OCI-M2 (cell line): ENCODE measurements around the gene TYROBP.
"Not testable (repeated sequence)": the region's sequence is repeated elsewhere in the genome, so short reads cannot be mapped to it uniquely, and the experiment has no call there.

Experiments used
- DNase-seq: peaks from one replicate; lab custom pipeline; 2025; ENCODE audit not compliant: unreplicated experiment; lab: John Stamatoyannopoulos, UW

The TYROBP gene

GRCh38 chr19:35932291-35932936 lies 24.3 kb upstream of the TYROBP start:
- no peak for DNase-seq

DNA sequence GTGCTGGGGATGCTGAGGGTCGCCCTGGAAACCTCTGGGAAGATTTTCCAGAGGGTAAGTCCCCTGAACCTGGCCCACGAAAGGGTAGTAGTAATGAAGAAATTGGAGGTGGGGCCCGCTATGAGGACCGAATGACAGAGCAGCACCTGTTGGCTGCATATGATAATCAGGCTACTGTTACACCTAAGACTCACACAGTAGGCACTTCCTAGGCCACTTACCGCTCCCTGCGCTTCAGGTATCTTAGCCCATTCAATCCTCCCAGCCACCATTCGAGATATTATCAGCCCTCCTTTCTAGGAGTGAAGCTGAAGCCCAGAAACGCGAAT lies 23.7 kb upstream of the TYROBP start:
- no peak for DNase-seq

- DNase-seq = peak; percentile 100
These were observed 23.2 kb upstream of the TYROBP start for GRCh38 chr19:35931161-35931873.

DNA sequence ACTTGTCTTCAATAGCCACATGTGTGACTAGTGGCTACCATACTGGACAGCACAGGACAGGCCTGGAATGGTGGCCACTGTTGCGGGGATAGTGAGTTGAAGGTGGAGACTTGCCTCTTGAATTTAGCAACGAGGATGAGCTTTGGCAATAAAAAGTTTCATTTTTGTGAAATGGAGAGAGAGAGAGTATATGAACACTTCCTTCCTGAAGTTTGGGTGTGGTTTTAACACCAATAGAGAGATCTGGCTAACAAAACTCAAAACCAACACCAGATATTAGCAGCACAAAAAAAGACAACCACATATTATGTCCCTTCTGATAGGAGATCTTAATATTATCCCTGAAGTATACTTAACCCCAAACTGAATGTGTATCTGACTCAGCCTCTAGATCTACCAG lies 21.8 kb upstream of the TYROBP start:
- no peak for DNase-seq

DNA sequence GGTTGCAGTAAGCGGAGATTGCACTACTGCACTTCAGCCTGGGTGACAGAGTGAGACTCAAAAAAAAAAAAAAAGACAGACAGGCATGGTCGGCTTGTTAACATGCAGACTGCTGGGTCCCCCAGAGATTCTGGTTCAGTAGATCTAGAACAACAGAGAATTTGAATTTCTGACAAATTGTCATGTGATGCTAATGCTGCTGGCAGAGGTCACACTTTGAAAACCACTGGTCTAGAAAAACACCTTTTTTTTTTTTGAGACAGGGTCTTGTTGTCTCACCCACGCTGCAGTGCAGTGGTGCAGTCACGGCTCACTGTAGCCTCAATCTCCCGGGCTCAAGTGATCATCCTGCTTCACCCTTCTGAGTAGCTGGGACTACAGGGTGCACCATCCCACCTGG lies 20.4 kb upstream of the TYROBP start:
- no peak for DNase-seq

DNA sequence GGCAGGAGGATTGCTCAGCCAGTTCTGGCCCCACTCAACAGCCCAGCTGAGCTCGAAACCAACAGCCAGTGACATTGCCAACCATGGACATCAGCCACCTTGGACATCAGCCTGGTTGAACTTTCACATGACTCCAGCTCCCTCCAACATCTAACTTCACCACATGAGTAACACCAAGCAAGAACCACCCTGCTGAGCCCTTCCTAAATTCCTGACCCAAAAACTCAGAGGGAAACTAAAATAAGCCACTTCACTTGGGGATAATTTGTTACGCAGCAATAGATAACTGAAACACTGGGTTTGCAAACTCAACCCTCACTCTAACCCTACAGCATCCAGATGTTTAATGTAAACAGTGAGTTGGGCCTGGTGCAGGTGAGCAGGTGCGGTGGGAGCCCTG lies 17.4 kb upstream of the TYROBP start:
- DNase-seq = no peak

DNA sequence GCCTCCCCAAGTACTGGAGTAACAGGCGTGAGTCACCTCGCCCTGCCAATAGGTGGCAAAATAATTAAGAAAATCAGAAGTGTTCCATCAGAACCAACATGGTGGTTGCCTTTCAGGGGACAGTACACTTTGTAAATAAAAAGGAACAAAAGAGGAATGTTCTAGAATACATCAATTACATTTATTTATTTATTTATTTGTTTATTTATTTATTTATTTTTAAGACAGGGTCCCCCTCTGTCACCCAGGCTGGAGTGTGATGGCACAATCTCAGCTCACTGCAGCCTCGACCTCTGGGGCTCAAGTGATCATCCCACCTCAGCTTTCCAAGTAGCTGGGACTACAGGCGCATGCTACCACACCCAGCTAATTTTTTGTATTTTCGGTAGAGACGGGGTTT lies 12.9 kb upstream of the TYROBP start:
- DNase-seq = no peak

GRCh38 chr19:35919306-35919705 lies 11.2 kb upstream of the TYROBP start:
- no peak for DNase-seq

DNA sequence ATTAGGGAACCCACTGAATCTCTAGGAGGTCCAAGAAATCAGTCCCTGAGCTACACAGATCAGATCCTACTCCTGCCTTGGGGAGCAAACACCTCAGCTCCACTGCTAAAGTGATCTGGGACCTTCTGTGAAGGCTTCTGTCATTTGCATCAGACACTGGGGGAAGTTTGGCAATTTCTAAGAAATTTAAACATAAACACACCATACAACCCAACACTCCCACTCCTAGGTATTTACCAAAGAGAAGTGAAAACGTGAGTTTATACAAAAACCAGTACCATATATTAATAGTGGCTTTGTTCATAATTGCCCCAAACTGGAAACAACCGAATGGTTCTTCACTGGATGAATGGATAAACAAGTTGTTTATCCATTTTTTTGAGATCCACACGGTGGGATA lies 7.3 kb upstream of the TYROBP start:
- DNase-seq = no peak

DNA sequence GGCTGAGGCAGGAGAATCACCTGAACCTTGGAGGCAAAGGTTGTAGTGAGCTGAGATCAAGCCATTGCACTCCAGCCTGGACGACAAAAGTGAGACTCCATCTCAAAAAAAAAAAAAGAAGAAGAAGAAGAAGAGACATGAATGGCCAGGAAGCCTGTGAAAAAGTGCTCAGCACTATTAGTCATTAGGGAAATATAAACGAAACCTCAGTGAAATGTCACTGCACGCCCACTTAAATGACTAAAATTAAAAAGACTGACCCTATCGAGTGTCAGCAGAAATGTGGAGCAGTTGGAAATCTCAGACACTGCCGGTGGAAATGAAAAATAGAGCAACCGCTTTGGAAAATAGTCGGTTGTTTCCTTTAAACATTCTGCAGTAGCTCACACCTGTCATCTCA lies 5.5 kb upstream of the TYROBP start:
- DNase-seq = no peak

- no peak for DNase-seq
These were observed 3.7 kb upstream of the TYROBP start for GRCh38 chr19:35911790-35912189.

DNA sequence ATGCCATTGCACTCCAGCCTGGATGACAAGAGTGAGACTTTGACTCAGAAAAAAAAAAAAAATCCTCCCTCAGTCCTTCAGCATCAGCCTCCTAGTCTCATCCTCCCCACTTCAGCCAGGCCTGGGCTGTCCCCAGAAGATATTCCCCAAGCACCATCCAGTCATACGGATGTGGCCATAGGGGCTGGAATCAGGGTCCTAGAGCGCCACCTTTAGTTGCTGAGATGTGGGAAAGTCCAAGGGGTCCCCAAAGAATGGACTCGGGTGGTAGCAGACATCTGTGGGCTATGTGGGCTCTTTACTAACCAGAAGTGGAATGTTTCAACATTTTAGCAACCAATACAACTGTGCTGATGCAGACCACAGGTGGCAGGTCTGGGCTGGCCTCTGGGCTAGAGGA lies 3.1 kb upstream of the TYROBP start:
- no peak for DNase-seq

DNA sequence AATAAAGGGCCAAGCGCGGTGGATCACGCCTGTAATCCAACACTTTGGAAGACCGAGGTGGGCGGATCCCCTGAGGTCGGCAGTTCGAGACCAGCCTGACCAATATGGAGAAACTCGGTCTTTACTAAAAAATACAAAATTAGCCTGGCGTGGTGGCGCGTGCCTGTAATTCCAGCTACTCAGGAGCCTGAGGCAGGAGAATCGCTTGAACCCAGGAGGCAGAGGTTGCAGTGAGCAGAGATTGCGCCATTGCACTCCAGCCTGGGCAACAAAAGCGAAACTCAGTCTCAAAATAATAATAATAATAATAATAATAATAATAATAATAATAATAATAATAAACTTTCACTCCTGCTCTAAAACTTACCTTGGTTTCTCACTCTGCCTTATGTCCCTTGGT lies 2.3 kb upstream of the TYROBP start:
- DNase-seq = not testable (repeated sequence)

- DNase-seq = no peak
These were observed 1.6 kb upstream of the TYROBP start for GRCh38 chr19:35909684-35910035.

DNA sequence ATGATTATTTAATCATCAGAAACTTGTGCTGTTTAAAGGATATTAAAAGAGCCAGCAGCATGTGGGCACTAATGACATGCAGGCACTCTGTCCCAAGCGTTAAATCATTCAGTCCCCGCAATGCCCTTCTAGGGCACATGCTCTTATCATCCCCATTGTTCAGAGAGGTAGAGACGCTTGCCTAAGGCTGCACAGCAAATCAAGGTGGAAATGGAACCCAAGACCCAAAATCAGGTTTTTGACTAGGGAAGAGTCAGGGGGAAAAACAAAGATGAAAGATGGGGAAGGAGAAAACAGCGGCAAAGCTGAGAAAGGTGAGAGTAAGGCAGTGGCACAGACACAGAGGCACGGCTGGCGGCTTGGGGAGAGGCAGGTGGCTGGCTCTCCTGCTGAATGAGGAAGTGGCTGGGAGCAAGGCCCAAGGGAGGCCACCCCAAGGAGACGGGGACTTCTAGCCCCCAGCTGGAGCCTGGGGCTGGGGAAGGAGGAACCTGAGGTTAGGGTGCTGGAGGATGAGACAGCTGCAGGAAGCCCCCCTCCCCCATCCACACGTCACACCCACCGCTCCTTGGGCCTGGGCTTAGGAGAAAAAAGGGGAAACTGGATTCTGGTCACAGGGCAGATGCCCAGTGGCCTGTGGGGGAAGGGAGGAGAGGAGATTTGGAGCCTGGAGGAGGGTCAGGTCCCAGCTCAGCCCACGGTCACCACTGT lies 1.0 kb upstream of the TYROBP start:
- peak; percentile 98 for DNase-seq

DNA sequence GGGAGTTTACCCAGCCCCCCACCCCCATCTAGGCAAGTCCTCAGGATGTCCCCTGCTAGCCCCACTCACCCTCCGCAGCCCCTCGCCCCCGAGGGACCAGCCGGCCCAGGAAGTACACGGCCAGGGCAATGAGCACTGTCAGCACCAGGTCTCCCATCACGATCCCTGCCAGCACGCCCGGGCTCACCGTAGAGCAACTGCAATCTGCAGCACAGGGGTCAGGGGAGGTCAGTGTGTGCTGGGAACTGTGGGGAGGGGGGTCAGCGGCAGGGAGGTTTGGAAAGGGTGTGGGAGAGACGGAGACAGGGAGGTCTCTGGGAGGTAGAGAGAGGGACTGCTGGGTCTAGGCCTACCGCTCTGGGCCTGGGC lies 734 bp downstream of the TYROBP start:
- no peak for DNase-seq

GRCh38 chr19:35905178-35905727 lies 2.8 kb downstream of the TYROBP start:
- DNase-seq = no peak

GRCh38 chr19:35904311-35905068 lies 3.6 kb downstream of the TYROBP start:
- no peak for DNase-seq

- peak; percentile 94 for DNase-seq
These were observed 4.4 kb downstream of the TYROBP start for GRCh38 chr19:35903550-35904179.

GRCh38 chr19:35902870-35903475 lies 5.1 kb downstream of the TYROBP start:
- DNase-seq = no peak
